Measurements from ENCODE around the gene RNF31. TPM values are rescaled to one million over a fixed set of nuclear protein-coding genes. Genes with fewer than 3 reads are reported as not detected.

The RNF31 gene
- polyA plus RNA-seq, 3 donors = 46.4 to 70.4 (median 53.4) TPM

- peak; percentile 100 for DNase-seq
Observed at GRCh38 chr14:24114532-24115421, 32.5 kb upstream of the RNF31 start, which contains the start of the genes DCAF11 and NRL. Gene DCAF11, plus strand, starts transcription at chr14:24114777. Its CDS starts 818 bp downstream, at chr14:24115595. Gene NRL, minus strand, starts transcription at chr14:24114949. Its CDS starts 32,101 bp downstream, at chr14:24082848.

GRCh38 chr14:24115422-24116127, 31.7 kb upstream of the RNF31 start:
- DNase-seq = no peak

GRCh38 chr14:24116128-24116814, 31.0 kb upstream of the RNF31 start:
- no peak for DNase-seq

GRCh38 chr14:24117179-24117578, 30.1 kb upstream of the RNF31 start:
- DNase-seq = no peak

- no peak for DNase-seq
Observed at GRCh38 chr14:24119691-24120090, 27.6 kb upstream of the RNF31 start.

- DNase-seq = no peak
Observed at GRCh38 chr14:24121210-24121609, 26.1 kb upstream of the RNF31 start.

- DNase-seq = no peak
Observed at GRCh38 chr14:24122416-24122815, 24.9 kb upstream of the RNF31 start.

- DNase-seq = no peak
Observed at GRCh38 chr14:24122898-24123297, 24.4 kb upstream of the RNF31 start.

GRCh38 chr14:24123424-24124417, 23.6 kb upstream of the RNF31 start:
- no peak for DNase-seq

- no peak for DNase-seq
Observed at GRCh38 chr14:24126939-24127338, 20.4 kb upstream of the RNF31 start.

- no peak for DNase-seq
Observed at GRCh38 chr14:24127673-24128072, 19.6 kb upstream of the RNF31 start.

GRCh38 chr14:24129410-24129998, 17.8 kb upstream of the RNF31 start:
- DNase-seq = no peak

GRCh38 chr14:24130380-24130716, 16.9 kb upstream of the RNF31 start, which contains the start of gene FITM1:
Gene FITM1, plus strand, starts transcription at chr14:24130659. Its CDS starts 905 bp downstream, at chr14:24131564.
- no peak for DNase-seq

- no peak for DNase-seq
Observed at GRCh38 chr14:24130717-24131548, 16.4 kb upstream of the RNF31 start.

- no peak for DNase-seq
Observed at GRCh38 chr14:24131549-24131966, 15.7 kb upstream of the RNF31 start.

- no peak for DNase-seq
Observed at GRCh38 chr14:24132061-24132685, 15.1 kb upstream of the RNF31 start.

- DNase-seq = no peak
Observed at GRCh38 chr14:24132976-24133375, 14.3 kb upstream of the RNF31 start.

- DNase-seq = no peak
Observed at GRCh38 chr14:24133735-24134134, 13.6 kb upstream of the RNF31 start.

GRCh38 chr14:24135584-24135833, 11.8 kb upstream of the RNF31 start:
- no peak for DNase-seq

Measured in renal pelvis (tissue), 4 donors.